CD4-positive, alpha-beta T cell (primary cell): ENCODE data around the gene SMIM11. TPM values are rescaled to one million over a fixed set of nuclear protein-coding genes. Genes with fewer than 3 reads are reported as not detected.
"Not testable (repeated sequence)": the region's sequence is repeated elsewhere in the genome, so short reads cannot be mapped to it uniquely, and the experiment has no call there.

Experiments
- ATAC-seq: fragments of 200-7000 bp; cut with Tn5 transposase; one replicate; pipeline ENCODE4 v1.10.0; 2022; ENCODE audit warnings: mild to moderate bottlenecking; ENCODE audit not compliant: poor library complexity
- CTCF ChIA-PET: fragments of 350-600 bp; sonication (Branson Sonifier 250); formaldehyde crosslinking; loops from one replicate; lab custom pipeline; 2021; ENCODE audit warnings: antibody characterized with exemption, inconsistent platforms; lab: Charles Lee
- POLR2A ChIA-PET: fragments of 350-600 bp; sonication (Branson Sonifier 250); formaldehyde crosslinking; loops from one replicate; lab custom pipeline; 2021; ENCODE audit warnings: antibody characterized with exemption, inconsistent platforms; lab: Charles Lee
- DNase-seq, 14 experiments: peaks; one replicate each; pipeline ENCODE4 v3.0.0-alpha.2; 2013 to 2020; ENCODE audit warnings: mixed read lengths in 2 of 14
- H3K27ac ChIP-seq, 2 donors: one replicate each; pipeline versions ENCODE4 v1.5.1 to v1.7.0; 2013; ENCODE audit warnings: low read length in 2 of 2, low read depth in 1 of 2, mild to moderate bottlenecking in 1 of 2
- H3K27me3 ChIP-seq, 2 experiments: 1 replicate in 1 of 2; 2 replicates in 1 of 2; pipeline versions ENCODE4 v1.6.1 to v1.7.0; 2013; ENCODE audit warnings: low read length in 2 of 2, control low read depth in 1 of 2, mild to moderate bottlenecking in 1 of 2, moderate library complexity in 1 of 2; ENCODE audit not compliant: insufficient read depth in 2 of 2, control insufficient read depth in 1 of 2
- H3K36me3 ChIP-seq: one replicate; pipeline ENCODE4 v1.6.1; 2013; ENCODE audit warnings: low read length, control low read depth; ENCODE audit not compliant: insufficient read depth
- H3K4me1 ChIP-seq: one replicate; pipeline ENCODE4 v1.6.1; 2013; ENCODE audit warnings: low read length, control low read depth; ENCODE audit not compliant: insufficient read depth
- H3K4me3 ChIP-seq: one replicate; pipeline ENCODE4 v1.5.1; 2013; ENCODE audit warnings: mild to moderate bottlenecking, low read length, moderate library complexity
- H3K9me3 ChIP-seq, 2 experiments: 1 replicate in 1 of 2; 2 replicates in 1 of 2; pipeline versions ENCODE4 v1.6.1 to v1.7.0; 2013; ENCODE audit warnings: low read length in 2 of 2, mild to moderate bottlenecking in 2 of 2, control low read depth in 1 of 2, moderate library complexity in 1 of 2; ENCODE audit not compliant: control insufficient read depth in 1 of 2, insufficient read depth in 1 of 2
- H3K27ac Mint-ChIP-seq: one replicate; pipeline ENCODE4 v1.8.0; 2020; ENCODE audit warnings: mixed read lengths
- H3K27me3 Mint-ChIP-seq: one replicate; pipeline ENCODE4 v1.8.0; 2021; ENCODE audit warnings: mixed read lengths
- H3K36me3 Mint-ChIP-seq: one replicate; pipeline ENCODE4 v1.8.0; 2021; ENCODE audit warnings: low read depth, mixed read lengths
- H3K4me1 Mint-ChIP-seq: one replicate; pipeline ENCODE4 v1.8.0; 2021; ENCODE audit warnings: low read depth, mixed read lengths
- H3K4me3 Mint-ChIP-seq: one replicate; pipeline ENCODE4 v1.8.0; 2020; ENCODE audit warnings: mild to moderate bottlenecking, mixed read lengths
- H3K9me3 Mint-ChIP-seq: one replicate; pipeline ENCODE4 v1.8.0; 2020; ENCODE audit warnings: mixed read lengths
- intact Hi-C, 2 experiments: fragments of 100-400 bp; cut with DNase I in 1 of 2; cut with micrococcal nuclease in 1 of 2; formaldehyde crosslinking; loops; one replicate each; pipeline versions ENCODE4 v1.15.1 to v1.9.0; 2023 to 2025; cut with DNase I, micrococcal nuclease
- total RNA-seq, 174 experiments: library from RNA in 2 of 174; stranded (reverse) in 2 of 174; gene quantifications; one replicate each; pipeline ENCODE4 v1.2.3 and lab custom pipeline; 2021 to 2026

The SMIM11 gene
- total RNA-seq, 2 experiments from 2014 or later = 3.1 to 4.7 TPM

GRCh38 chr21:34427339-34427738, 52.0 kb downstream of the SMIM11 start:
- H3K27me3 ChIP-seq, CTCF ChIA-PET, H3K9me3 ChIP-seq, H3K36me3 ChIP-seq, H3K27me3 Mint-ChIP-seq, H3K4me1 ChIP-seq, POLR2A ChIA-PET, H3K27ac Mint-ChIP-seq, intact Hi-C loops, DNase-seq, H3K4me3 Mint-ChIP-seq, H3K36me3 Mint-ChIP-seq, ATAC-seq, H3K9me3 Mint-ChIP-seq, H3K27ac ChIP-seq, H3K4me3 ChIP-seq, H3K4me1 Mint-ChIP-seq: not testable (repeated sequence)

GRCh38 chr21:34428441-34428840, 53.1 kb downstream of the SMIM11 start:
- ATAC-seq, CTCF ChIA-PET, H3K27me3 Mint-ChIP-seq, H3K4me1 ChIP-seq, H3K27me3 ChIP-seq, H3K9me3 ChIP-seq, H3K36me3 Mint-ChIP-seq, H3K27ac Mint-ChIP-seq, POLR2A ChIA-PET, H3K27ac ChIP-seq, H3K4me3 Mint-ChIP-seq, DNase-seq, intact Hi-C loops, H3K4me3 ChIP-seq, H3K4me1 Mint-ChIP-seq, H3K9me3 Mint-ChIP-seq, H3K36me3 ChIP-seq: not testable (repeated sequence)

DNA sequence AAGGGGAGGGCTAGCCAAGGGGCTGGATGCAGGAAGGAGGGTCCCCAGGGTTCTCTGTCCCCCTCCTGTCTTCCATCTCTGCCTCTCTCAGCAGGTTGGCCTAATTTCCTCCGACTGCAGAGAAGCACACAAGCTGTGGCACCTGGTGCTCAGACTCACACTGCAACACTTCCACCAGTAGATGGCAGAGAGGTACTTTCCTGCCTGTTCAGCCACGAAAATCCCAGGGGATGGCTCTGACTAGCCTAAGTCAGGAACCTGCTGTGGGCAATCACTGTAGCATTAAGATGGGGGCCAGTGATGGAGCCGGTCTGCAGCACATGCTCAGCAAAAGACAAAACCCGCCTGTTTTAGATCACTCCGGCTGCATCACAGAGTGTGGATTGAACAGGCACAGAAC, 54.4 kb downstream of the SMIM11 start:
- H3K9me3 Mint-ChIP-seq, ATAC-seq, DNase-seq, H3K9me3 ChIP-seq, POLR2A ChIA-PET, H3K4me3 Mint-ChIP-seq, CTCF ChIA-PET, H3K27me3 ChIP-seq, H3K36me3 Mint-ChIP-seq, H3K27me3 Mint-ChIP-seq, intact Hi-C loops, H3K27ac Mint-ChIP-seq, H3K4me3 ChIP-seq, H3K4me1 ChIP-seq, H3K36me3 ChIP-seq, H3K27ac ChIP-seq, H3K4me1 Mint-ChIP-seq: not testable (repeated sequence)

Other genes with a start within 250 kb of the SMIM11 start
- gene KCNE2, start 11.5 kb upstream of the SMIM11 start, total RNA-seq = not detected
- gene SMIM34, start 48.4 kb downstream of the SMIM11 start, total RNA-seq = not detected
- not detected for gene KCNE1, start 136.7 kb downstream of the SMIM11 start, total RNA-seq
- gene RCAN1, start 239.6 kb downstream of the SMIM11 start, total RNA-seq = 1 to 10 TPM; 1.1 to 1.5 TPM